Measurements from ENCODE around the gene GPX3.

Gene GPX3

DNA sequence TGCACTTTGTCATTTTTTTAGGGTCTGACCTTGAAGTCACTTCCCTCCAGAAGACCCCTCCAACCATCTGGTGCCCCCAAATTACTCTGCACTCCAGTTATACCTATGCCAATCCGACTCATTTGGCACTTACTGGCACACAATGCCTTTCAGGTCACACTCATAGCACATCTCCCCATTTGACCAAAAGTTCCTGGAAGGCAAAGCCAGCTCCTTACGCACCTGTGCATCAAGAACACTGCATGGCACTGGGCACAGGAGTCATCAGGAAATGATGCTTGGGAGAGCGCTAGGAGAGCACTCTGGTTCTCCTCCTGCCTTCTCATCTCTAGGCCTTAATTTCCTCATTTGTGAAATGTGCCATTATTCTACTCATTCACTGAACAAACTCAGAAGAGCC is 57.6 kb downstream of the GPX3 start:
- H3K27me3 ChIP-seq (replicated peaks), result no peaks in the 10 kb centered on the region
- in situ Hi-C loops (cut with HindIII; ENCODE audit: low pct_ligation_motif_present, low sequenced_read_pairs), result no loop called here
- TF ChIP-seq, protein P1, sequence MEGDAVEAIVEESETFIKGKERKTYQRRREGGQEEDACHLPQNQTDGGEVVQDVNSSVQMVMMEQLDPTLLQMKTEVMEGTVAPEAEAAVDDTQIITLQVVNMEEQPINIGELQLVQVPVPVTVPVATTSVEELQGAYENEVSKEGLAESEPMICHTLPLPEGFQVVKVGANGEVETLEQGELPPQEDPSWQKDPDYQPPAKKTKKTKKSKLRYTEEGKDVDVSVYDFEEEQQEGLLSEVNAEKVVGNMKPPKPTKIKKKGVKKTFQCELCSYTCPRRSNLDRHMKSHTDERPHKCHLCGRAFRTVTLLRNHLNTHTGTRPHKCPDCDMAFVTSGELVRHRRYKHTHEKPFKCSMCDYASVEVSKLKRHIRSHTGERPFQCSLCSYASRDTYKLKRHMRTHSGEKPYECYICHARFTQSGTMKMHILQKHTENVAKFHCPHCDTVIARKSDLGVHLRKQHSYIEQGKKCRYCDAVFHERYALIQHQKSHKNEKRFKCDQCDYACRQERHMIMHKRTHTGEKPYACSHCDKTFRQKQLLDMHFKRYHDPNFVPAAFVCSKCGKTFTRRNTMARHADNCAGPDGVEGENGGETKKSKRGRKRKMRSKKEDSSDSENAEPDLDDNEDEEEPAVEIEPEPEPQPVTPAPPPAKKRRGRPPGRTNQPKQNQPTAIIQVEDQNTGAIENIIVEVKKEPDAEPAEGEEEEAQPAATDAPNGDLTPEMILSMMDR (IDR thresholded peaks at IDR 0.05; ENCODE audit: low read depth, low read length, missing control alignments), result no peak
- no peak overlapping the region for H3K4me3 ChIP-seq (ENCODE audit: low read depth, low read length)
- no peak overlapping the region for H3K27ac ChIP-seq
- peaks cover 7% of the 10 kb centered on the region for H3K36me3 ChIP-seq (replicated peaks)
- DNase-seq, result no peak

Data from brain microvascular endothelial cell (primary cell).